GM12878 (cell line): Measurements from ENCODE around the gene REPS2. TPM values are rescaled to one million over a fixed set of nuclear protein-coding genes. Genes with fewer than 3 reads are reported as not detected.

ENCODE experiments used
- ATAC-seq: fragments of 200-7000 bp; cut with Tn5 transposase; 3 replicates; pipeline ENCODE4 v1.9.1; 2020; ENCODE audit warnings: mild to moderate bottlenecking, moderate library complexity
- BruUV-seq: library from RNA; stranded (reverse); fragments of 400-500 nt; replicated peaks from 2 replicates; lab custom pipeline; 2021; lab: Mats Ljungman, UMichigan
- CTCF ChIA-PET: fragments of 300-600 bp; sonication (Branson Sonifier 250); formaldehyde crosslinking; extraction: SDS; loops from one replicate; lab custom pipeline; 2021; ENCODE audit warnings: inconsistent platforms; lab: Yijun Ruan, JAX
- POLR2A ChIA-PET: fragments of 350-600 bp; formaldehyde crosslinking; extraction: SDS; loops from one replicate; lab custom pipeline; 2021; ENCODE audit warnings: inconsistent platforms; lab: Charles Lee
- RAD21 ChIA-PET: fragments of 300-600 bp; sonication (Branson Sonifier 250); formaldehyde crosslinking; loops from one replicate; lab custom pipeline; 2023; ENCODE audit warnings: antibody characterized with exemption; ENCODE audit not compliant: unreplicated experiment; lab: Charles Lee
- SMC1A ChIA-PET: fragments of 300-600 bp; sonication (Branson Sonifier 250); formaldehyde crosslinking; loops from one replicate; lab custom pipeline; 2023; ENCODE audit not compliant: unreplicated experiment, uncharacterized antibody; lab: Charles Lee
- DNase-seq: peaks from one replicate; pipeline ENCODE4 v3.0.0-alpha.2; 2011; ENCODE audit warnings: low read depth, low spot score
- FAIRE-seq: peaks from 3 replicates; lab custom pipeline; 2011; peaks lifted over from hg19 to GRCh38; lab: Jason Lieb, UNC
- H2AFZ ChIP-seq: 2 replicates; pipeline ENCODE4 v1.6.0; 2011; ENCODE audit warnings: low read depth, low read length, control low read depth; ENCODE audit not compliant: control insufficient read depth
- H3K27ac ChIP-seq: 2 replicates; pipeline ENCODE4 v1.5.1; 2011; ENCODE audit warnings: control low read depth; ENCODE audit not compliant: control insufficient read depth, insufficient read depth
- H3K27me3 ChIP-seq, 2 experiments: replicated peaks in 1 of 2; 2 replicates each; pipeline versions ENCODE4 v1.6.0 to v1.6.1; 2011; ENCODE audit warnings: low read length in 1 of 2; ENCODE audit not compliant: control insufficient read depth in 2 of 2, insufficient read depth in 2 of 2
- H3K36me3 ChIP-seq, 2 experiments: 2 replicates each; pipeline ENCODE4 v1.5.1; 2011; ENCODE audit warnings: low read length in 1 of 2; ENCODE audit not compliant: control insufficient read depth in 2 of 2, insufficient read depth in 2 of 2
- H3K4me1 ChIP-seq: 2 replicates; pipeline ENCODE4 v1.6.1; 2011; ENCODE audit warnings: mild to moderate bottlenecking, low read length, moderate library complexity, mixed read lengths; ENCODE audit not compliant: control insufficient read depth, insufficient read depth
- H3K4me2 ChIP-seq: 2 replicates; pipeline ENCODE4 v1.6.0; 2011; ENCODE audit warnings: control low read depth; ENCODE audit not compliant: control insufficient read depth, insufficient read depth
- H3K4me3 ChIP-seq: fragments of 200-600 bp; sonication (generic); 2 replicates; pipeline ENCODE4 v1.5.1; 2016
- H3K79me2 ChIP-seq: 2 replicates; pipeline ENCODE4 v1.6.0; 2011; ENCODE audit warnings: low read length; ENCODE audit not compliant: control insufficient read depth, insufficient read depth
- H3K9ac ChIP-seq: 2 replicates; pipeline ENCODE4 v1.8.0; 2011; ENCODE audit warnings: low read length, control low read depth, mixed read lengths; ENCODE audit not compliant: control insufficient read depth, insufficient read depth
- H3K9me3 ChIP-seq: replicated peaks from 3 replicates; pipeline ENCODE4 v1.5.1; 2011; ENCODE audit warnings: mild to moderate bottlenecking, low read length; ENCODE audit not compliant: control insufficient read depth, insufficient read depth
- H4K20me1 ChIP-seq: 2 replicates; pipeline ENCODE4 v1.6.0; 2011; ENCODE audit not compliant: control insufficient read depth, insufficient read depth
- EED ChIP-seq: sonication (generic); IDR thresholded peaks from 2 replicates; pipeline ENCODE4 v1.6.1; 2016; ENCODE audit warnings: antibody characterized with exemption, low read depth
- GATAD2B ChIP-seq: fragments of 450-650 bp; conservative IDR thresholded peaks from 2 replicates; pipeline ENCODE4 v1.6.1; 2017; ENCODE audit warnings: low read depth, mild to moderate bottlenecking, moderate library complexity
- IKZF2 ChIP-seq, 2 experiments: fragments of 450-650 bp; IDR thresholded peaks; 2 replicates each; pipeline ENCODE4 v1.6.1; 2017; ENCODE audit warnings: mild to moderate bottlenecking in 2 of 2, moderate library complexity in 2 of 2
- IRF3 ChIP-seq: fragments of 450-650 bp; IDR thresholded peaks from 2 replicates; pipeline ENCODE4 v1.6.1; 2014; ENCODE audit warnings: mild to moderate bottlenecking
- MEF2B ChIP-seq: fragments of 450-650 bp; IDR thresholded peaks from 2 replicates; pipeline ENCODE4 v1.6.1; 2018; ENCODE audit warnings: mild to moderate bottlenecking, moderate library complexity; ENCODE audit not compliant: partially characterized antibody, poor library complexity, severe bottlenecking
- RB1 ChIP-seq: fragments of 450-650 bp; formaldehyde crosslinking; IDR thresholded peaks from 2 replicates; pipeline ENCODE4 v1.6.1; 2017; ENCODE audit warnings: mild to moderate bottlenecking, borderline replicate concordance
- ZNF622 ChIP-seq: fragments of 450-650 bp; IDR thresholded peaks from 2 replicates; pipeline ENCODE4 v1.6.1; 2017; ENCODE audit warnings: mild to moderate bottlenecking, inconsistent platforms
- WGBS: methylation state at CpG from one replicate; pipeline ENCODE4 v1.1.6; 2016; ENCODE audit warnings: low lambda C conversion rate; ENCODE audit not compliant: insufficient replicate concordance, insufficient coverage; ENCODE audit errors: missing lambda C conversion rate; 5-methylcytosine and 5-hydroxymethylcytosine counted together
- in situ Hi-C: fragments of 300-500 bp; cut with MboI; formaldehyde crosslinking; loops from 9 replicates; pipeline ENCODE4 v1.14.3; 2018; ENCODE audit warnings: mixed read lengths
- intact Hi-C: fragments of 100-400 bp; cut with micrococcal nuclease; formaldehyde crosslinking; loops from one replicate; pipeline ENCODE4 v1.14.2; 2022; ENCODE audit not compliant: unreplicated experiment
- polyA plus RNA-seq, 11 experiments: library from polyadenylated mRNA; depleted of rRNA in 4 of 11; unstranded in 6 of 11; stranded (reverse) in 5 of 11; fragments of >200 nt; fragmentation: Nextera tagmentation in 4 of 11; fragmentation: Illumina TruSeq in 1 of 11; extraction: Ambion mirVana in 4 of 11; extraction: Trizol in 1 of 11; gene quantifications; 1 replicate in 1 of 11; 2 replicates in 10 of 11; pipeline versions ENCODE4 v1.2.1 to v1.2.3, GENCODE V29; 2011 to 2016; ENCODE audit warnings: inconsistent platforms in 2 of 11, missing spikeins in 2 of 11, low read depth in 1 of 11
- total RNA-seq, 4 experiments: library from RNA; depleted of rRNA in 3 of 4; stranded (reverse); fragments of >200 nt in 3 of 4; fragmentation: Illumina TruSeq in 1 of 4; extraction: Trizol in 1 of 4; gene quantifications; 2 replicates each; pipeline versions ENCODE4 v1.2.1 to v1.2.3, GENCODE V29; 2013 to 2021

Gene REPS2
- total and polyA plus RNA-seq, 10 of the 15 experiments (the other 5 are each of a cell fraction or from before 2014, with no cell fraction given): 2.1 to 6.8 (median 3.9) TPM

- intact Hi-C loops: no loop called here
These were observed 78.4 kb downstream of the REPS2 start for GRCh38 chrX:17024886-17025285.

More at GRCh38 chrX:17024886-17025285, 78.4 kb downstream of the REPS2 start:
- in situ Hi-C loops: no loop called here
- FAIRE-seq: no peak
- BruUV-seq: no TSS peak
- 28% methylated on average over 10 of the region's 11 CpGs for WGBS
- SMC1A ChIA-PET: interaction anchor here (1.1 to 3.0 kb wide), 4 partner anchors 10 to 22 kb away, joined by 3 to 11 read pairs (median 4); no protein-coding TSS in a partner anchor
- Histone ChIP-seq H4K20me1 (no peaks in the 10 kb centered on the region), H3K9me3 (no peaks in the 10 kb centered on the region), H3K27ac (no peak overlapping the region), H3K4me2 (no peak overlapping the region), H3K4me3 (no peak overlapping the region), H2AFZ (no peak overlapping the region), H3K9ac (no peak overlapping the region), H3K36me3 (no peaks in the 10 kb centered on the region), H3K27me3 (no peaks in the 10 kb centered on the region), H3K4me1 (no peaks in the 10 kb centered on the region; the same call in 1 of the 2 replicates), H3K79me2 (no peaks in the 10 kb centered on the region)
- RAD21 ChIA-PET: interaction anchor here (0.8 to 1.4 kb wide), 2 partner anchors 17 to 121 kb away, joined by 3 to 4 read pairs; no protein-coding TSS in a partner anchor
- CTCF ChIA-PET: interaction anchor here (0.8 to 2.0 kb wide), 10 partner anchors 11 to 141 kb away, joined by 3 to 8 read pairs (median 3); no protein-coding TSS in a partner anchor
- DNase-seq: no peak
- POLR2A ChIA-PET: interaction anchor here (1.2 kb wide), 1 partner anchor 11 kb away, joined by 11 read pairs; no protein-coding TSS in a partner anchor
- peak; percentile 74 for ATAC-seq
- TF ChIP-seq IRF3 (no peak), ZNF622 (no peak), RB1 (no peak), IKZF2 (IDR thresholded peaks at IDR 0.05) (no peak), MEF2B (no peak), EED (0 out of 2 replicates have a peak, but pooled peaks have one; percentile 46), GATAD2B (no peak)
